Spleen (tissue), 11 donors: Measurements from ENCODE around the gene NEDD4L. TPM values are rescaled to one million over a fixed set of nuclear protein-coding genes. Genes with fewer than 3 reads are reported as not detected.

Experiments
- DNase-seq: peaks from one replicate; pipeline ENCODE4 v3.0.0-alpha.2; 2020
- H3K27ac ChIP-seq, 8 donors: fragments of 200-600 bp; sonication (generic) in 7 of 8; 1 replicate in 4 of 8; 2 replicates in 4 of 8; pipeline versions ENCODE4 v1.5.0 to v1.8.0; 2016 to 2021; ENCODE audit warnings: inconsistent platforms in 4 of 8, mild to moderate bottlenecking in 4 of 8, moderate library complexity in 1 of 8
- H3K27me3 ChIP-seq, 7 donors: fragments of 200-600 bp; sonication (generic) in 6 of 7; replicated peaks in 1 of 7; 1 replicate in 4 of 7; 2 replicates in 3 of 7; pipeline versions ENCODE4 v1.5.0 to v1.8.0; 2016 to 2021; ENCODE audit warnings: inconsistent platforms in 3 of 7, mild to moderate bottlenecking in 1 of 7
- H3K36me3 ChIP-seq, 6 donors: fragments of 200-600 bp; sonication (generic) in 5 of 6; 1 replicate in 4 of 6; 2 replicates in 2 of 6; pipeline versions ENCODE4 v1.5.0 to v1.8.0; 2016 to 2021; ENCODE audit warnings: inconsistent platforms in 2 of 6
- H3K4me1 ChIP-seq, 6 donors: fragments of 200-600 bp; sonication (generic) in 5 of 6; 1 replicate in 3 of 6; 2 replicates in 3 of 6; pipeline versions ENCODE4 v1.5.0 to v1.8.0; 2016 to 2021; ENCODE audit warnings: inconsistent platforms in 3 of 6
- H3K4me3 ChIP-seq, 8 donors: fragments of 200-600 bp; sonication (generic) in 7 of 8; 1 replicate in 4 of 8; 2 replicates in 4 of 8; pipeline versions ENCODE4 v1.5.0 to v1.8.0; 2016 to 2021; ENCODE audit warnings: inconsistent platforms in 4 of 8, mild to moderate bottlenecking in 4 of 8, moderate library complexity in 2 of 8
- H3K9me3 ChIP-seq, 8 donors: fragments of 200-600 bp; sonication (generic) in 7 of 8; 1 replicate in 4 of 8; 2 replicates in 4 of 8; pipeline versions ENCODE4 v1.5.0 to v1.8.0; 2016 to 2021; ENCODE audit warnings: inconsistent platforms in 4 of 8
- POLR2A ChIP-seq, 3 donors: fragments of 450-650 bp; IDR thresholded peaks; one replicate each; pipeline ENCODE4 v1.5.1; 2017; ENCODE audit warnings: antibody characterized with exemption in 3 of 3, mild to moderate bottlenecking in 1 of 3
- POLR2AphosphoS5 ChIP-seq, 3 donors: sonication (generic); formaldehyde crosslinking; IDR thresholded peaks; one replicate each; pipeline ENCODE4 v1.5.1; 2017; ENCODE audit warnings: antibody characterized with exemption in 3 of 3
- WGBS, 5 donors: extraction: QIAGEN DNeasy Blood & Tissue Kit in 3 of 5; methylation state at CpG; one replicate each; pipeline versions ENCODE4 v1.1.5 to v1.1.7; 2013 to 2018; 5-methylcytosine and 5-hydroxymethylcytosine counted together
- intact Hi-C: fragments of 100-400 bp; cut with DNase I; formaldehyde crosslinking; loops from one replicate; pipeline ENCODE4 v1.15.0; 2023; ENCODE audit warnings: low total_unique reads
- polyA plus RNA-seq, 3 donors: library from polyadenylated mRNA; stranded (reverse); fragments of 200-250 nt; gene quantifications; one replicate each; pipeline ENCODE4 v1.2.1, GENCODE V29; 2013
- total RNA-seq, 7 donors: library from RNA; depleted of rRNA in 3 of 7; stranded (reverse); fragments of >200 nt in 3 of 7; fragmentation: NEBNext Ultra II Directional in 4 of 7; extraction: Animal tissue kit (Norgen Biotek cat#: 25700) in 4 of 7; gene quantifications; one replicate each; pipeline versions ENCODE4 v1.1.0 to v1.2.1, GENCODE V29; 2016 to 2021
- TF ChIP-seq, protein P1 (sequence below), 11 experiments: fragments of 200-600 bp in 7 of 11; fragments of 450-650 bp in 4 of 11; sonication (generic) in 4 of 11; IDR thresholded peaks in 8 of 11; conservative IDR thresholded peaks in 3 of 11; 1 replicate in 7 of 11; 2 replicates in 4 of 11; pipeline versions ENCODE4 v1.4.0 to v1.8.0; 2016 to 2021; ENCODE audit warnings: antibody characterized with exemption in 11 of 11, inconsistent platforms in 4 of 11, mild to moderate bottlenecking in 1 of 11
- donor health status: healthy with polysubstance abuse.
- donor health status: DM: no; HTN: no; CAD: no; lungs with moderate emphysema.
- donor health status: DM: no; HTN: no; CAD: no.
- donor health status: Bipolar disorder and iron deficiency.
- donor health status: healthy.
- donor health status: DM: no; HTN: no; CAD: no.
- donor health status: DM: yes; HTN: yes; CAD: no.

NEDD4L gene
- total and polyA plus RNA-seq, 10 donors: 8.7 to 26.9 (median 18.3) TPM

DNA sequence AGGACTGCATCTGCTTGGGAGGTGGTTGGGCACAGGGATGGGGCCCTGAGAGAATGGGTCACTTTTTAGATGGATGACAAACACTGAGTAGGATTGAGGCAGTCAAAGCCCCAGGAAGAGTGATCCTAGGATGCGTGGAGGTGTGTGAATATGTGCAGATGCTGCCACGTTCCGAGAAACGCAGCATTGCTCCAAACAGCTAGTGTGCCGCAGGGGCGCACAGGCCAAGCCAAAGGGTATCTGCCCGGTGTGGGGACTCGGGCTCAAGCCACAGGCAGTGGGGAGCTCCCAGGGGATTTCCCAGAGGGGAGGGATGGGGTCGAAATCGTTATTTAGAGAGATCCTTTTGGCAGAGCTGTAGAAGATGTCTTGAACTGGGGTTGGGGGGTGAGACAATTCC, 310.8 kb downstream of the NEDD4L start:
- H3K4me1 ChIP-seq: no peaks in the 10 kb centered on the region
- no peak for DNase-seq
- no peaks in the 10 kb centered on the region for H3K9me3 ChIP-seq
- H3K36me3 ChIP-seq: peaks cover 0 to 46% (median 0%) of the 10 kb centered on the region in 6 donors
- intact Hi-C loops: no loop called here
- no peak overlapping the region for H3K27ac ChIP-seq
- 81 to 93% (median 88%) methylated on average over 10 of the region's 10 CpGs for WGBS, 5 donors
- no peak overlapping the region for H3K4me3 ChIP-seq
- TF ChIP-seq, protein P1, sequence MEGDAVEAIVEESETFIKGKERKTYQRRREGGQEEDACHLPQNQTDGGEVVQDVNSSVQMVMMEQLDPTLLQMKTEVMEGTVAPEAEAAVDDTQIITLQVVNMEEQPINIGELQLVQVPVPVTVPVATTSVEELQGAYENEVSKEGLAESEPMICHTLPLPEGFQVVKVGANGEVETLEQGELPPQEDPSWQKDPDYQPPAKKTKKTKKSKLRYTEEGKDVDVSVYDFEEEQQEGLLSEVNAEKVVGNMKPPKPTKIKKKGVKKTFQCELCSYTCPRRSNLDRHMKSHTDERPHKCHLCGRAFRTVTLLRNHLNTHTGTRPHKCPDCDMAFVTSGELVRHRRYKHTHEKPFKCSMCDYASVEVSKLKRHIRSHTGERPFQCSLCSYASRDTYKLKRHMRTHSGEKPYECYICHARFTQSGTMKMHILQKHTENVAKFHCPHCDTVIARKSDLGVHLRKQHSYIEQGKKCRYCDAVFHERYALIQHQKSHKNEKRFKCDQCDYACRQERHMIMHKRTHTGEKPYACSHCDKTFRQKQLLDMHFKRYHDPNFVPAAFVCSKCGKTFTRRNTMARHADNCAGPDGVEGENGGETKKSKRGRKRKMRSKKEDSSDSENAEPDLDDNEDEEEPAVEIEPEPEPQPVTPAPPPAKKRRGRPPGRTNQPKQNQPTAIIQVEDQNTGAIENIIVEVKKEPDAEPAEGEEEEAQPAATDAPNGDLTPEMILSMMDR (IDR thresholded peaks at IDR 0.05 in 8 of 11, conservative IDR thresholded peaks at IDR 0.05 in 3 of 11): no peak
- TF ChIP-seq POLR2A (IDR thresholded peaks at IDR 0.05) (no peak), POLR2AphosphoS5 (IDR thresholded peaks at IDR 0.05) (no peak)
- no peaks in the 10 kb centered on the region for H3K27me3 ChIP-seq

DNA sequence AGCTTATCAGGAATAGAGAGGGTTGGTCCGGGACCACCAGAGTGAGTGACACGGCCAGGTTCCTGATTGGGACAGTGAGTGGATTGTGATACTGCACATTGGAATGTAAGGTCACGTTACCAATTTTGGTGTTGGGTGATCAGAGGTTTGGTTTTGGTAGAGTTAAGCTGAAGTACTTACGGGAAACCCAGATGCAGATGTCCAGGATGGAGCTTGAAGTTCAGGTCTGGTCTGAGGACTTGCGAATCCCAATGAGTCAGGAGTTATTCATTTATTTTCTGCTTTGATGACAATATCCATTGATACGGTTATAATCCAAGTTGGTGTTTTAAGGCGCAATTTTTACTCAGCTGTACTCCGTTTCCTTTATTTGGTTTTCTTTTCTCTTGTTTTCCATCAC, 311.2 kb downstream of the NEDD4L start:
- no peak overlapping the region for H3K27ac ChIP-seq
- no peak overlapping the region for H3K4me3 ChIP-seq
- no peak for DNase-seq
- peaks cover 0 to 46% (median 0%) of the 10 kb centered on the region in 6 donors for H3K36me3 ChIP-seq
- intact Hi-C loops: no loop called here
- H3K27me3 ChIP-seq: no peaks in the 10 kb centered on the region
- no peaks in the 10 kb centered on the region for H3K4me1 ChIP-seq
- no peaks in the 10 kb centered on the region for H3K9me3 ChIP-seq
- no peak for TF ChIP-seq POLR2AphosphoS5 (IDR thresholded peaks at IDR 0.05)
- TF ChIP-seq, protein P1 (IDR thresholded peaks at IDR 0.05 in 8 of 11, conservative IDR thresholded peaks at IDR 0.05 in 3 of 11): no peak
- 92 to 97% (median 96%) methylated on average over 8 of the region's 8 CpGs for WGBS, 5 donors

DNA sequence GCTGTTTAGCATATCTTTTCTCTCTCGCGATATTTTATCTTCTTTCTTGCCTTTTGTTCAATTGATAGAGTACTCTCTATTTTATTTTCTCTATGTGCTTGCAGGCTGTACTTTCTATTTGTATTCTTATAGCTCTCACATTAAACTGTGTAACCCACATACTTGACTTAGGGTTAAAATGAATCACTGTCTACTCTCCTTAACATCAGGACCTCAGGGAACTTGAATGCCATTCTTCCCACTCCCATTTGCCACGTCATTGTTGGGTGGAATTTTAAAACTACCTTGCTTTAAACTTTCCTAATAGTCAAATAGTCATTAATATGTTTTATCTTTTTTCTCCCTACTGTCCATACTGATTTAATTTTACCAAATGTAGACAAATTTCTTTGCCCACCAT, 315.2 kb downstream of the NEDD4L start:
- H3K27me3 ChIP-seq: no peaks in the 10 kb centered on the region
- no peaks in the 10 kb centered on the region for H3K4me1 ChIP-seq
- no peak overlapping the region for H3K27ac ChIP-seq
- no peaks in the 10 kb centered on the region for H3K9me3 ChIP-seq
- no peak for DNase-seq
- H3K4me3 ChIP-seq: no peak overlapping the region
- H3K36me3 ChIP-seq: peaks cover 0 to 15% (median 0%) of the 10 kb centered on the region in 6 donors
- intact Hi-C loops: no loop called here
- 89 to 95% (median 94%) methylated on average over 3 of the region's 3 CpGs for WGBS, 5 donors
- TF ChIP-seq, protein P1 (IDR thresholded peaks at IDR 0.05 in 8 of 11, conservative IDR thresholded peaks at IDR 0.05 in 3 of 11): no peak
- TF ChIP-seq POLR2A (IDR thresholded peaks at IDR 0.05) (no peak), POLR2AphosphoS5 (IDR thresholded peaks at IDR 0.05) (no peak)

DNA sequence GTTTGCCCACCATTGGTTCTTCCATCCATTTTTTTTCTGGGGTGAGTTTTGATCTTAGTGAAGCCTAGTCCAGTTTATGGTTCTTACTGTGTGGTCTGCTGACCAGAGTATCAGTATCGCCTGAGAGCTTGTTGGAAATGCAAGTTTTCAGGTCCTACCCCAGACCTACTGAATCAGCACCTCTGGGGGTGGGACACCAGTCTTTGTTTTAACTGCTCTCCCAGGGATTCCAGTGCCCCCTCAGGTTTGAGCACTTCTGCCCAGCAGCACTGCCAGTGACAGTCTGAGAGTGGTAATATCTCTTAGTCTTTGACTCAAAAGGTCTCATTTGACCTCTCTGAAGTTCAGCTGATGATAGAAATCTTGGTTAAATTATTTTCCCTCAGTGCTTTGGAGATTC, 315.6 kb downstream of the NEDD4L start:
- Histone ChIP-seq H3K27ac (no peak overlapping the region), H3K36me3 (peaks cover 0 to 15% (median 0%) of the 10 kb centered on the region in 6 donors), H3K4me1 (no peaks in the 10 kb centered on the region), H3K9me3 (no peaks in the 10 kb centered on the region), H3K27me3 (no peaks in the 10 kb centered on the region), H3K4me3 (no peak overlapping the region)
- TF ChIP-seq POLR2AphosphoS5 (IDR thresholded peaks at IDR 0.05) (no peak), POLR2A (IDR thresholded peaks at IDR 0.05) (no peak)
- TF ChIP-seq, protein P1 (IDR thresholded peaks at IDR 0.05 in 8 of 11, conservative IDR thresholded peaks at IDR 0.05 in 3 of 11): no peak
- no peak for DNase-seq
- 95 to 98% (median 97%) methylated on average over 1 of the region's 1 CpG for WGBS, 5 donors
- intact Hi-C loops: no loop called here
